ENCODE measurements around the gene HOXB5. TPM values are rescaled to one million over a fixed set of nuclear protein-coding genes. Genes with fewer than 3 reads are reported as not detected.

Gene HOXB5
- total RNA-seq, 1 donor from 2014 or later = not detected

GRCh38 chr17:48630925-48631692 is 37.5 kb upstream of the HOXB5 start:
- Histone ChIP-seq H3K27ac (ENCODE audit: low read depth, low read length) (no peak overlapping the region), H3K79me2 (ENCODE audit: insufficient read depth, low read length) (no peaks in the 10 kb centered on the region), H3K4me2 (ENCODE audit: low read length) (no peak overlapping the region), H3K4me1 (ENCODE audit: insufficient read depth, low read length) (peaks cover 5% of the 10 kb centered on the region), H3K27me3 (ENCODE audit: insufficient read depth, low read length) (peaks cover 97% of the 10 kb centered on the region), H2AFZ (ENCODE audit: low read depth, low read length) (no peak overlapping the region), H3K4me3 (ENCODE audit: insufficient read depth, low read depth, low read length) (no peak overlapping the region), H3K9ac (ENCODE audit: low read length) (no peak overlapping the region), H3K36me3 (ENCODE audit: insufficient read depth, low read length) (no peaks in the 10 kb centered on the region), H4K20me1 (ENCODE audit: insufficient read depth, low read length) (peaks cover 5% of the 10 kb centered on the region), H3K9me3 (ENCODE audit: insufficient read depth, low read depth, low read length) (peaks cover 12% of the 10 kb centered on the region)
- H3K9me3 Mint-ChIP-seq (ENCODE audit: unreplicated experiment) = peaks cover 21% of the 10 kb centered on the region
- H3K4me1 Mint-ChIP-seq (ENCODE audit: low read depth, unreplicated experiment) = no peaks in the 10 kb centered on the region
- DNase-seq (ENCODE audit: low read depth) (no peak), FAIRE-seq (no peak)
- TF ChIP-seq EZH2 (IDR thresholded peaks at IDR 0.05; ENCODE audit: insufficient read depth, low read length) (no peak), CTCF (IDR thresholded peaks at IDR 0.05; ENCODE audit: insufficient read depth, low read depth, low read length) (no peak)
- no peak overlapping the region for H3K27ac Mint-ChIP-seq (ENCODE audit: unreplicated experiment)
- H3K27me3 Mint-ChIP-seq (ENCODE audit: low read depth, unreplicated experiment) = peaks cover 92% of the 10 kb centered on the region
- peaks cover 10% of the 10 kb centered on the region for H3K36me3 Mint-ChIP-seq (ENCODE audit: low read depth, unreplicated experiment)
- no peak overlapping the region for H3K4me3 Mint-ChIP-seq (ENCODE audit: unreplicated experiment)

- FAIRE-seq (no peak), DNase-seq (ENCODE audit: low read depth) (no peak)
- peaks cover 97% of the 10 kb centered on the region for H3K27me3 ChIP-seq (ENCODE audit: insufficient read depth, low read length)
- Mint-ChIP-seq H3K9me3 (ENCODE audit: unreplicated experiment) (peaks cover 21% of the 10 kb centered on the region), H3K4me1 (ENCODE audit: low read depth, unreplicated experiment) (no peaks in the 10 kb centered on the region), H3K36me3 (ENCODE audit: low read depth, unreplicated experiment) (peaks cover 10% of the 10 kb centered on the region), H3K4me3 (ENCODE audit: unreplicated experiment) (no peak overlapping the region), H3K27me3 (ENCODE audit: low read depth, unreplicated experiment) (peaks cover 88% of the 10 kb centered on the region), H3K27ac (ENCODE audit: unreplicated experiment) (no peak overlapping the region)
- no peak for TF ChIP-seq CTCF (IDR thresholded peaks at IDR 0.05; ENCODE audit: insufficient read depth, low read depth, low read length)
- TF ChIP-seq EZH2 (IDR thresholded peaks at IDR 0.05; ENCODE audit: insufficient read depth, low read length) = peak; percentile 33
- H3K79me2 ChIP-seq (ENCODE audit: insufficient read depth, low read length) = no peaks in the 10 kb centered on the region
- no peak overlapping the region for H3K27ac ChIP-seq (ENCODE audit: low read depth, low read length)
- no peak overlapping the region for H3K4me2 ChIP-seq (ENCODE audit: low read length)
- H3K9ac ChIP-seq (ENCODE audit: low read length) = no peak overlapping the region
- no peak overlapping the region for H2AFZ ChIP-seq (ENCODE audit: low read depth, low read length)
- H3K9me3 ChIP-seq (ENCODE audit: insufficient read depth, low read depth, low read length) = peaks cover 12% of the 10 kb centered on the region
- H3K36me3 ChIP-seq (ENCODE audit: insufficient read depth, low read length) = no peaks in the 10 kb centered on the region
- peaks cover 13% of the 10 kb centered on the region for H3K4me1 ChIP-seq (ENCODE audit: insufficient read depth, low read length)
- no peaks in the 10 kb centered on the region for H4K20me1 ChIP-seq (ENCODE audit: insufficient read depth, low read length)
- no peak overlapping the region for H3K4me3 ChIP-seq (ENCODE audit: insufficient read depth, low read depth, low read length)
Observed at GRCh38 chr17:48630009-48630924, 36.7 kb upstream of the HOXB5 start.
